Breast epithelium (tissue), 4 donors: ENCODE data around the gene RAB13. TPM values are rescaled to one million over a fixed set of nuclear protein-coding genes. Genes with fewer than 3 reads are reported as not detected.

Experiments used
- DNase-seq, 2 donors: peaks; one replicate each; pipeline ENCODE4 v3.0.0-alpha.2; 2019; ENCODE audit warnings: low spot score in 2 of 2
- H3K27ac ChIP-seq, 2 donors: fragments of 200-600 bp; sonication (generic) in 1 of 2; one replicate each; pipeline ENCODE4 v1.5.1; 2016 to 2019; ENCODE audit warnings: mild to moderate bottlenecking in 1 of 2
- H3K27me3 ChIP-seq, 2 donors: fragments of 200-600 bp; sonication (generic) in 1 of 2; one replicate each; pipeline versions ENCODE4 v1.5.1 to v1.6.0; 2017 to 2019; ENCODE audit warnings: control low read depth in 1 of 2, mild to moderate bottlenecking in 1 of 2
- H3K36me3 ChIP-seq: fragments of 200-600 bp; one replicate; pipeline ENCODE4 v1.5.1; 2019
- H3K4me1 ChIP-seq, 2 donors: fragments of 200-600 bp; sonication (generic); one replicate each; pipeline ENCODE4 v1.5.1; 2016 to 2019; ENCODE audit warnings: control low read depth in 1 of 2
- H3K4me3 ChIP-seq, 3 donors: fragments of 200-600 bp; sonication (generic); 1 replicate in 2 of 3; 2 replicates in 1 of 3; pipeline ENCODE4 v1.5.1; 2016 to 2019; ENCODE audit warnings: mild to moderate bottlenecking in 3 of 3, moderate library complexity in 2 of 3
- H3K9me3 ChIP-seq, 2 donors: fragments of 200-600 bp; sonication (generic) in 1 of 2; one replicate each; pipeline ENCODE4 v1.5.1; 2016 to 2019; ENCODE audit warnings: control low read depth in 1 of 2
- CTCF ChIP-seq, 3 donors: fragments of 450-650 bp; IDR thresholded peaks; one replicate each; pipeline ENCODE4 v1.5.1; 2016 to 2017; ENCODE audit warnings: antibody characterized with exemption in 3 of 3, mild to moderate bottlenecking in 3 of 3, moderate library complexity in 3 of 3
- POLR2A ChIP-seq: fragments of 450-650 bp; IDR thresholded peaks from one replicate; pipeline ENCODE4 v1.6.1; 2016; ENCODE audit warnings: antibody characterized with exemption, mild to moderate bottlenecking, moderate library complexity
- POLR2AphosphoS5 ChIP-seq, 3 donors: sonication (generic); formaldehyde crosslinking; IDR thresholded peaks; one replicate each; pipeline ENCODE4 v1.6.1; 2017; ENCODE audit warnings: antibody characterized with exemption in 3 of 3
- intact Hi-C: fragments of 100-400 bp; cut with DNase I; formaldehyde crosslinking; loops from one replicate; pipeline ENCODE4 v1.15.1; 2023; ENCODE audit warnings: low total_unique reads
- total RNA-seq, 3 donors: library from RNA; depleted of rRNA; stranded (reverse); fragments of >200 nt; gene quantifications; one replicate each; pipeline ENCODE4 v1.1.0, GENCODE V29; 2016

Gene RAB13
- total RNA-seq, 3 donors from 2014 or later: 45.8 to 68.3 (median 62.6) TPM

- Histone ChIP-seq H3K27me3 (no peaks in the 10 kb centered on the region), H3K9me3 (no peaks in the 10 kb centered on the region), H3K4me1 (no peaks in the 10 kb centered on the region), H3K4me3 (no peak overlapping the region), H3K27ac (no peak overlapping the region), H3K36me3 (no peaks in the 10 kb centered on the region)
- TF ChIP-seq POLR2A (no peak), CTCF (IDR thresholded peaks at IDR 0.05) (no peak), POLR2AphosphoS5 (IDR thresholded peaks at IDR 0.05) (no peak)
- intact Hi-C loops: no loop called here
- DNase-seq: no peak
Observed at GRCh38 chr1:153942766-153943549, 43.2 kb downstream of the RAB13 start.

GRCh38 chr1:153941826-153942725 lies 44.1 kb downstream of the RAB13 start:
- H3K4me1 ChIP-seq: no peaks in the 10 kb centered on the region
- H3K36me3 ChIP-seq: peaks cover 5% of the 10 kb centered on the region
- no peak overlapping the region for H3K27ac ChIP-seq
- intact Hi-C loops: no loop called here
- no peaks in the 10 kb centered on the region for H3K27me3 ChIP-seq
- no peak for TF ChIP-seq POLR2AphosphoS5 (IDR thresholded peaks at IDR 0.05)
- TF ChIP-seq POLR2A: no peak
- TF ChIP-seq CTCF (IDR thresholded peaks at IDR 0.05): no peak
- DNase-seq: no peak
- H3K4me3 ChIP-seq: no peak overlapping the region
- no peaks in the 10 kb centered on the region for H3K9me3 ChIP-seq

- intact Hi-C loops: no loop called here
- no peak for DNase-seq
- Histone ChIP-seq H3K9me3 (no peaks in the 10 kb centered on the region), H3K4me3 (no peak overlapping the region), H3K27me3 (no peaks in the 10 kb centered on the region), H3K36me3 (peaks cover 5% of the 10 kb centered on the region), H3K27ac (no peak overlapping the region), H3K4me1 (no peaks in the 10 kb centered on the region)
- TF ChIP-seq CTCF (IDR thresholded peaks at IDR 0.05) (no peak), POLR2A (no peak), POLR2AphosphoS5 (IDR thresholded peaks at IDR 0.05) (no peak)
Observed at GRCh38 chr1:153940756-153941155, 45.4 kb downstream of the RAB13 start.

GRCh38 chr1:153939476-153939875 lies 46.7 kb downstream of the RAB13 start:
- H3K36me3 ChIP-seq: peaks cover 5% of the 10 kb centered on the region
- H3K27me3 ChIP-seq: no peaks in the 10 kb centered on the region
- no peaks in the 10 kb centered on the region for H3K4me1 ChIP-seq
- no peak for DNase-seq
- intact Hi-C loops: no loop called here
- TF ChIP-seq CTCF (IDR thresholded peaks at IDR 0.05): no peak
- TF ChIP-seq POLR2A: no peak
- TF ChIP-seq POLR2AphosphoS5 (IDR thresholded peaks at IDR 0.05): no peak
- H3K9me3 ChIP-seq: no peaks in the 10 kb centered on the region
- H3K27ac ChIP-seq: no peak overlapping the region
- H3K4me3 ChIP-seq: no peak overlapping the region

DNA sequence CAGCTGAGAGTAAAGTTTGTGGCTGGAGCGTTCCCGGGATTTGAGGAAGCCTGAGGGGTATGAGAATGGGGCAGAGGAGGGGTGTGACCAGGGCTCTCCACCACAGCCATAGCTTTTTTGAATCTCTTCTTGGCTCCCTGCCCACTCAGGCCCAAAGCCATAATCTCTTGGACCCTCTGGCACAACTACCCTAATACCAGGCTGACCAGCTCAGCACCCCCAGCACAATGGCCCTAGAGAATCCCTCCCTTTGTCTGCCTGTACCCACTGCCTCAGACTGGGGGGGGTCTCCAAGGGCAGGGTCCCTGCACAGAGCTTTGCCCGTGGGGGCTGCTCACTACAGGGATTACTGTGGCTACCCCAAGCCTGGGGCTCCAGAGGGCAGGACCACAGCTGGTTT lies 47.1 kb downstream of the RAB13 start:
- peaks cover 5% of the 10 kb centered on the region for H3K36me3 ChIP-seq

More for the DNA sequence above, 47.1 kb downstream of the RAB13 start:
- TF ChIP-seq POLR2AphosphoS5 (IDR thresholded peaks at IDR 0.05) (no peak), POLR2A (no peak), CTCF (IDR thresholded peaks at IDR 0.05) (no peak)
- intact Hi-C loops: no loop called here
- no peak for DNase-seq
- H3K27ac ChIP-seq: no peak overlapping the region
- no peak overlapping the region for H3K4me3 ChIP-seq
- no peaks in the 10 kb centered on the region for H3K4me1 ChIP-seq
- H3K27me3 ChIP-seq: no peaks in the 10 kb centered on the region
- H3K9me3 ChIP-seq: no peaks in the 10 kb centered on the region
